Hepatocyte (in vitro differentiated cells): Measurements from ENCODE around the gene PDGFA. TPM values are rescaled to one million over a fixed set of nuclear protein-coding genes. Genes with fewer than 3 reads are reported as not detected.

Experiments used
- DNase-seq: peaks from one replicate; pipeline ENCODE4 v3.0.0-alpha.2; 2016; ENCODE audit warnings: low spot score
- H2AFZ ChIP-seq: fragments of 200-600 bp; sonication (generic); 2 replicates; pipeline ENCODE4 v1.6.0; 2016; ENCODE audit warnings: antibody characterized with exemption, mild to moderate bottlenecking
- H3K27ac ChIP-seq: fragments of 200-600 bp; sonication (generic); 2 replicates; pipeline ENCODE4 v1.5.1; 2016; ENCODE audit warnings: mild to moderate bottlenecking
- H3K27me3 ChIP-seq: fragments of 200-600 bp; sonication (generic); 2 replicates; pipeline ENCODE4 v1.6.1; 2016
- H3K36me3 ChIP-seq: fragments of 200-600 bp; sonication (generic); replicated peaks from 2 replicates; pipeline ENCODE4 v1.5.1; 2016; ENCODE audit warnings: low read depth; ENCODE audit not compliant: insufficient read depth
- H3K4me1 ChIP-seq: fragments of 200-600 bp; sonication (generic); 2 replicates; pipeline ENCODE4 v1.5.1; 2016; ENCODE audit warnings: mild to moderate bottlenecking, moderate library complexity; ENCODE audit not compliant: insufficient read depth
- H3K4me2 ChIP-seq: fragments of 200-600 bp; sonication (generic); 2 replicates; pipeline ENCODE4 v1.6.0; 2016
- H3K4me3 ChIP-seq: fragments of 200-600 bp; sonication (generic); 2 replicates; pipeline ENCODE4 v1.5.1; 2016; ENCODE audit warnings: mild to moderate bottlenecking
- H3K79me2 ChIP-seq: fragments of 200-600 bp; sonication (generic); 2 replicates; pipeline ENCODE4 v1.6.0; 2017; ENCODE audit warnings: mild to moderate bottlenecking
- H3K9me2 ChIP-seq: fragments of 200-600 bp; sonication (generic); replicated peaks from 2 replicates; pipeline ENCODE4 v1.6.0; 2017; ENCODE audit warnings: mild to moderate bottlenecking; ENCODE audit not compliant: insufficient read depth
- H3K9me3 ChIP-seq: fragments of 200-600 bp; sonication (generic); 2 replicates; pipeline ENCODE4 v1.5.1; 2016; ENCODE audit warnings: low read depth, mild to moderate bottlenecking
- H4K20me1 ChIP-seq: fragments of 200-600 bp; sonication (generic); 2 replicates; pipeline ENCODE4 v1.6.0; 2016; ENCODE audit warnings: mild to moderate bottlenecking; ENCODE audit not compliant: insufficient read depth, poor library complexity, severe bottlenecking
- CTCF ChIP-seq: fragments of 200-600 bp; sonication (generic); IDR thresholded peaks from 2 replicates; pipeline ENCODE4 v1.5.1; 2016; ENCODE audit warnings: antibody characterized with exemption, mild to moderate bottlenecking; ENCODE audit not compliant: poor library complexity
- EZH2 ChIP-seq: fragments of 200-600 bp; sonication (generic); IDR thresholded peaks from 2 replicates; pipeline ENCODE4 v1.6.1; 2016; ENCODE audit warnings: antibody characterized with exemption, mild to moderate bottlenecking, borderline replicate concordance
- EZH2phosphoT487 ChIP-seq: fragments of 200-600 bp; sonication (generic); IDR thresholded peaks from one replicate; pipeline ENCODE4 v1.6.1; 2018; ENCODE audit warnings: antibody characterized with exemption, mild to moderate bottlenecking, low read depth, moderate library complexity; ENCODE audit not compliant: unreplicated experiment, severe bottlenecking
- WGBS: methylation state at CpG from one replicate; pipeline ENCODE4 v1.1.6; 2016; ENCODE audit warnings: low lambda C conversion rate; ENCODE audit errors: missing lambda C conversion rate; 5-methylcytosine and 5-hydroxymethylcytosine counted together
- polyA plus RNA-seq: library from polyadenylated mRNA; unstranded; fragments of >200 nt; fragmentation: Nextera tagmentation; extraction: Ambion mirVana; gene quantifications from 2 replicates; pipeline ENCODE4 v1.2.1, GENCODE V29; 2016
- total RNA-seq: library from RNA; depleted of rRNA; stranded (reverse); fragments of >200 nt; gene quantifications from 2 replicates; pipeline ENCODE4 v1.2.3, GENCODE V29; 2014

Gene PDGFA
- total and polyA plus RNA-seq, 2 experiments from 2014 or later = 30.7 to 63.1 TPM

- TF ChIP-seq CTCF (no peak), EZH2 (no peak), EZH2phosphoT487 (no peak)
- WGBS = 97% methylated on average over 16 of the region's 17 CpGs
- no peak for DNase-seq
- no peaks in the 10 kb centered on the region for H4K20me1 ChIP-seq
- H3K36me3 ChIP-seq = no peaks in the 10 kb centered on the region
- peaks cover 38% of the 10 kb centered on the region for H3K4me1 ChIP-seq
- no peaks in the 10 kb centered on the region for H3K9me3 ChIP-seq
- H3K27me3 ChIP-seq = no peaks in the 10 kb centered on the region
- no peak overlapping the region for H3K27ac ChIP-seq
- no peaks in the 10 kb centered on the region for H3K79me2 ChIP-seq
- no peaks in the 10 kb centered on the region for H3K9me2 ChIP-seq
- no peak overlapping the region for H2AFZ ChIP-seq
- no peak overlapping the region for H3K4me3 ChIP-seq
- H3K4me2 ChIP-seq = no peak overlapping the region
Measured at GRCh38 chr7:541661-542060, 22.0 kb upstream of the PDGFA start.

- no peak overlapping the region for H3K4me3 ChIP-seq
- H3K27me3 ChIP-seq = no peaks in the 10 kb centered on the region
- H3K79me2 ChIP-seq = no peaks in the 10 kb centered on the region
- H3K9me2 ChIP-seq = no peaks in the 10 kb centered on the region
- no peaks in the 10 kb centered on the region for H4K20me1 ChIP-seq
- no peaks in the 10 kb centered on the region for H3K9me3 ChIP-seq
- TF ChIP-seq EZH2phosphoT487 = no peak
- no peak overlapping the region for H3K27ac ChIP-seq
- WGBS = 91% methylated on average over 7 of the region's 12 CpGs
- no peak for DNase-seq
- H3K4me2 ChIP-seq = no peak overlapping the region
- peaks cover 38% of the 10 kb centered on the region for H3K4me1 ChIP-seq
- H2AFZ ChIP-seq = no peak overlapping the region
- H3K36me3 ChIP-seq = no peaks in the 10 kb centered on the region
Measured at GRCh38 chr7:540997-541396, 21.4 kb upstream of the PDGFA start.

- no peak overlapping the region for H3K4me2 ChIP-seq
Measured at GRCh38 chr7:540579-540978, 20.9 kb upstream of the PDGFA start.

GRCh38 chr7:539731-540411, 20.2 kb upstream of the PDGFA start:
- H3K4me2 ChIP-seq = peak overlapping the region; percentile 49
- TF ChIP-seq CTCF (no peak), EZH2 (no peak), EZH2phosphoT487 (no peak)

More at GRCh38 chr7:540579-540978, 20.9 kb upstream of the PDGFA start:
- no peaks in the 10 kb centered on the region for H3K9me2 ChIP-seq
- H3K9me3 ChIP-seq = no peaks in the 10 kb centered on the region
- no peak overlapping the region for H2AFZ ChIP-seq
- H3K27me3 ChIP-seq = no peaks in the 10 kb centered on the region
- over 99% methylated on average over 14 of the region's 14 CpGs for WGBS
- H3K4me1 ChIP-seq = peaks cover 38% of the 10 kb centered on the region
- DNase-seq = no peak
- H3K27ac ChIP-seq = peak overlapping the region; percentile 97
- no peaks in the 10 kb centered on the region for H4K20me1 ChIP-seq
- TF ChIP-seq EZH2 = no peak
- H3K36me3 ChIP-seq = no peaks in the 10 kb centered on the region
- no peak overlapping the region for H3K4me3 ChIP-seq
- H3K79me2 ChIP-seq = no peaks in the 10 kb centered on the region

More at GRCh38 chr7:539731-540411, 20.2 kb upstream of the PDGFA start:
- H3K36me3 ChIP-seq = no peaks in the 10 kb centered on the region
- H3K9me3 ChIP-seq = no peaks in the 10 kb centered on the region
- no peak overlapping the region for H3K4me3 ChIP-seq
- H2AFZ ChIP-seq = no peak overlapping the region
- H3K79me2 ChIP-seq = no peaks in the 10 kb centered on the region
- no peaks in the 10 kb centered on the region for H3K27me3 ChIP-seq
- peaks cover 38% of the 10 kb centered on the region for H3K4me1 ChIP-seq
- WGBS = 58% methylated on average over 13 of the region's 17 CpGs
- DNase-seq = peak; percentile 93
- no peaks in the 10 kb centered on the region for H4K20me1 ChIP-seq
- H3K9me2 ChIP-seq = no peaks in the 10 kb centered on the region
- peak overlapping the region; percentile 97 for H3K27ac ChIP-seq
